Testis (tissue), 3 donors: ENCODE results near the gene PAPPA2. TPM values are rescaled to one million over a fixed set of nuclear protein-coding genes. Genes with fewer than 3 reads are reported as not detected.

Source experiments
- DNase-seq: peaks from one replicate; pipeline ENCODE4 v3.0.0-alpha.2; 2019
- H3K27ac ChIP-seq, 2 donors: fragments of 200-600 bp; sonication (generic); one replicate each; pipeline ENCODE4 v1.5.1; 2019
- H3K27me3 ChIP-seq: fragments of 200-600 bp; sonication (generic); one replicate; pipeline ENCODE4 v1.5.1; 2019
- H3K36me3 ChIP-seq: fragments of 200-600 bp; sonication (generic); one replicate; pipeline ENCODE4 v1.5.1; 2017; ENCODE audit warnings: low read depth; ENCODE audit errors: missing control alignments
- H3K4me1 ChIP-seq: fragments of 200-600 bp; sonication (generic); one replicate; pipeline ENCODE4 v1.5.1; 2019
- H3K4me3 ChIP-seq, 2 donors: fragments of 200-600 bp; sonication (generic); one replicate each; pipeline ENCODE4 v1.5.1; 2017 to 2019
- H3K9me3 ChIP-seq: fragments of 200-600 bp; sonication (generic); one replicate; pipeline ENCODE4 v1.5.1; 2017
- CTCF ChIP-seq, 3 experiments: fragments of 450-650 bp in 2 of 3; fragments of 200-600 bp in 1 of 3; sonication (generic) in 1 of 3; IDR thresholded peaks; one replicate each; pipeline ENCODE4 v1.5.1; 2016 to 2019; ENCODE audit warnings: antibody characterized with exemption in 3 of 3, mild to moderate bottlenecking in 2 of 3, moderate library complexity in 1 of 3
- POLR2A ChIP-seq: fragments of 450-650 bp; IDR thresholded peaks from one replicate; pipeline ENCODE4 v1.6.1; 2017; ENCODE audit warnings: antibody characterized with exemption, mild to moderate bottlenecking, moderate library complexity
- WGBS, 2 donors: methylation state at CpG; one replicate each; pipeline ENCODE4 v1.1.5; 2018; 5-methylcytosine and 5-hydroxymethylcytosine counted together
- intact Hi-C: fragments of 100-400 bp; cut with DNase I; formaldehyde crosslinking; loops from one replicate; pipeline ENCODE4 v1.15.1; 2023; ENCODE audit warnings: low total_unique reads
- polyA plus RNA-seq: library from polyadenylated mRNA; stranded (reverse); fragments of 350-450 nt; fragmentation: Illumina TruSeq; extraction: RNeasy Lipid Tissue Mini Kit (QIAGEN cat#74804); gene quantifications from one replicate; pipeline ENCODE4 v1.2.3, GENCODE V29; 2014; ENCODE audit warnings: low read depth, low replicate concordance; ENCODE audit not compliant: insufficient read depth
- total RNA-seq, 2 donors: library from RNA; depleted of rRNA; stranded (reverse); fragments of >200 nt; gene quantifications; one replicate each; pipeline ENCODE4 v1.2.3, GENCODE V29; 2016

PAPPA2 gene
- total and polyA plus RNA-seq, 3 donors from 2014 or later = 0.80 to 2.2 (median 2.2) TPM

GRCh38 chr1:176826265-176826664 is 363.3 kb downstream of the PAPPA2 start:
- intact Hi-C loops = no loop called here
- no peaks in the 10 kb centered on the region for H3K36me3 ChIP-seq
- TF ChIP-seq POLR2A = no peak
- TF ChIP-seq CTCF (IDR thresholded peaks at IDR 0.05) = no peak
- DNase-seq = no peak
- WGBS, 2 donors = 53 to 63% methylated on average over 1 of the region's 1 CpG
- no peak overlapping the region for H3K4me3 ChIP-seq
- H3K27me3 ChIP-seq = no peaks in the 10 kb centered on the region
- no peaks in the 10 kb centered on the region for H3K9me3 ChIP-seq
- no peaks in the 10 kb centered on the region for H3K4me1 ChIP-seq
- H3K27ac ChIP-seq = no peak overlapping the region

GRCh38 chr1:176829261-176829660 is 366.3 kb downstream of the PAPPA2 start:
- intact Hi-C loops = no loop called here
- Histone ChIP-seq H3K4me1 (no peaks in the 10 kb centered on the region), H3K4me3 (no peak overlapping the region), H3K27me3 (no peaks in the 10 kb centered on the region), H3K27ac (no peak overlapping the region), H3K36me3 (no peaks in the 10 kb centered on the region), H3K9me3 (no peaks in the 10 kb centered on the region)
- no peak for DNase-seq
- WGBS, 2 donors = 61 to 66% methylated on average over 8 of the region's 8 CpGs
- no peak for TF ChIP-seq CTCF (IDR thresholded peaks at IDR 0.05)

- TF ChIP-seq POLR2A (no peak), CTCF (IDR thresholded peaks at IDR 0.05) (no peak)
- WGBS, 2 donors = 54 to 79% methylated on average over 2 of the region's 2 CpGs
- H3K27ac ChIP-seq = no peak overlapping the region
- no peak for DNase-seq
- intact Hi-C loops = no loop called here
- no peaks in the 10 kb centered on the region for H3K36me3 ChIP-seq
- no peaks in the 10 kb centered on the region for H3K9me3 ChIP-seq
- no peaks in the 10 kb centered on the region for H3K4me1 ChIP-seq
- no peak overlapping the region for H3K4me3 ChIP-seq
- no peaks in the 10 kb centered on the region for H3K27me3 ChIP-seq
Measured at GRCh38 chr1:176831150-176831549, 368.2 kb downstream of the PAPPA2 start.

- intact Hi-C loops = no loop called here
- Histone ChIP-seq H3K27me3 (no peaks in the 10 kb centered on the region), H3K4me3 (no peak overlapping the region), H3K27ac (no peak overlapping the region), H3K36me3 (no peaks in the 10 kb centered on the region), H3K4me1 (no peaks in the 10 kb centered on the region), H3K9me3 (no peaks in the 10 kb centered on the region)
- TF ChIP-seq POLR2A = no peak
- TF ChIP-seq CTCF (IDR thresholded peaks at IDR 0.05) = no peak
- 66 to 84% methylated on average over 2 of the region's 2 CpGs for WGBS, 2 donors
- DNase-seq = no peak
Measured at GRCh38 chr1:176837708-176838107, 374.7 kb downstream of the PAPPA2 start.

GRCh38 chr1:176838276-176838995 is 375.5 kb downstream of the PAPPA2 start:
- no peak overlapping the region for H3K4me3 ChIP-seq
- H3K27ac ChIP-seq = no peak overlapping the region
- no peak for DNase-seq
- no peaks in the 10 kb centered on the region for H3K9me3 ChIP-seq
- 74 to 85% methylated on average over 5 of the region's 5 CpGs for WGBS, 2 donors
- TF ChIP-seq CTCF (IDR thresholded peaks at IDR 0.05) (no peak), POLR2A (no peak)
- H3K27me3 ChIP-seq = no peaks in the 10 kb centered on the region
- H3K4me1 ChIP-seq = no peaks in the 10 kb centered on the region
- intact Hi-C loops = no loop called here
- no peaks in the 10 kb centered on the region for H3K36me3 ChIP-seq
